Measurements from ENCODE around the gene CGB2.
A peak's percentile ranks its signal among the peaks of the same experiment; 100 is the strongest.

DNA sequence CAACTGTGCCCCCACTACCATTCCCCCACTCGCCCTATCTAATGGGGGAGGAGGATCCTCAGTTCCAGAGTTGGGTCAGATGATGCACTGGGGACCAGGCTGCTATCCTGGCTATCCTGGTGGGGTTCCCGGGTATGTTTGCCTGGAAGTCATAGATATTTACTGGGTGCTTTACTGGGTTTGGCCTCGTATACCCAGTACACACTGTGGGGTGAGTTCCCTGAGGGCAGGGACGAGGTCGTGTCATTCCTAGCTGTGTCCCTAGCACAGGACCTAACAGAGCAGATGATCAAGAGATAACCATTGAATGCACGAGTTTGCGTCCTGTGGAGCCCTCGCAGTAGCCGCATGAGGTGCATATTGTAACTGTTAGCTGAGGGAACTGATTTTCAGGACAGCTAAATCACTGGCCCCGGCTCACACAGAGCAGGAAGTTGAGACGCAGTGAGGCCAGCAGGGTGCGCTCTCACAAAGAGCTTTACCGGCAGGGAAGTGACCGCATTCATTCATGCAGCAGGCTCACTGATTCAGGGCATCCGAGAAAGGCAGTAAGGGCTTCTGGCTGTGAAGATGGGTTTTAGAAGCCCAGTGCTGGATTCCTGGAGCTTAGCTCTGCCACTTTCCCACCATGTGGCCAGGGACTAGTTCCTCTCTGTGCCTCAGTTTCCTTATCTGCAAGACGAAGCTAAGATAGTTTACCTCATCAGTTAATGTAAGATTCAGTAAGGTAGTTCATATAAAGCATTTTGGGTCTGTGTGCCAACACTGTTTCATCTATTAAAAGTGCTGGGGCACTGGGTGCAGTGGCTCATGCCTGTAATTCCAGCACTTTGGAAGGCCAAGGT is 32.0 kb upstream of the CGB2 start:
- TF ChIP-seq, protein P1, sequence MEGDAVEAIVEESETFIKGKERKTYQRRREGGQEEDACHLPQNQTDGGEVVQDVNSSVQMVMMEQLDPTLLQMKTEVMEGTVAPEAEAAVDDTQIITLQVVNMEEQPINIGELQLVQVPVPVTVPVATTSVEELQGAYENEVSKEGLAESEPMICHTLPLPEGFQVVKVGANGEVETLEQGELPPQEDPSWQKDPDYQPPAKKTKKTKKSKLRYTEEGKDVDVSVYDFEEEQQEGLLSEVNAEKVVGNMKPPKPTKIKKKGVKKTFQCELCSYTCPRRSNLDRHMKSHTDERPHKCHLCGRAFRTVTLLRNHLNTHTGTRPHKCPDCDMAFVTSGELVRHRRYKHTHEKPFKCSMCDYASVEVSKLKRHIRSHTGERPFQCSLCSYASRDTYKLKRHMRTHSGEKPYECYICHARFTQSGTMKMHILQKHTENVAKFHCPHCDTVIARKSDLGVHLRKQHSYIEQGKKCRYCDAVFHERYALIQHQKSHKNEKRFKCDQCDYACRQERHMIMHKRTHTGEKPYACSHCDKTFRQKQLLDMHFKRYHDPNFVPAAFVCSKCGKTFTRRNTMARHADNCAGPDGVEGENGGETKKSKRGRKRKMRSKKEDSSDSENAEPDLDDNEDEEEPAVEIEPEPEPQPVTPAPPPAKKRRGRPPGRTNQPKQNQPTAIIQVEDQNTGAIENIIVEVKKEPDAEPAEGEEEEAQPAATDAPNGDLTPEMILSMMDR (IDR thresholded peaks at IDR 0.05): peak; percentile 18 to 67 (median 64)
- no peak for TF ChIP-seq POLR2A (IDR thresholded peaks at IDR 0.05)
